Spleen (tissue), 7 donors: ENCODE data around the gene PDE4D.

Source experiments
- POLR2A ChIP-seq, 3 donors: fragments of 450-650 bp; IDR thresholded peaks; one replicate each; pipeline ENCODE4 v1.5.1; 2017; ENCODE audit warnings: antibody characterized with exemption in 3 of 3, mild to moderate bottlenecking in 1 of 3
- TF ChIP-seq, protein P1 (sequence below), 11 experiments: fragments of 200-600 bp in 7 of 11; fragments of 450-650 bp in 4 of 11; sonication (generic) in 4 of 11; IDR thresholded peaks in 8 of 11; conservative IDR thresholded peaks in 3 of 11; 1 replicate in 7 of 11; 2 replicates in 4 of 11; pipeline versions ENCODE4 v1.4.0 to v1.8.0; 2016 to 2021; ENCODE audit warnings: antibody characterized with exemption in 11 of 11, inconsistent platforms in 4 of 11, mild to moderate bottlenecking in 1 of 11
- donor health status: DM: no; HTN: no; CAD: no; lungs with moderate emphysema.
- donor health status: DM: no; HTN: no; CAD: no.
- donor health status: DM: no; HTN: no; CAD: no.

DNA sequence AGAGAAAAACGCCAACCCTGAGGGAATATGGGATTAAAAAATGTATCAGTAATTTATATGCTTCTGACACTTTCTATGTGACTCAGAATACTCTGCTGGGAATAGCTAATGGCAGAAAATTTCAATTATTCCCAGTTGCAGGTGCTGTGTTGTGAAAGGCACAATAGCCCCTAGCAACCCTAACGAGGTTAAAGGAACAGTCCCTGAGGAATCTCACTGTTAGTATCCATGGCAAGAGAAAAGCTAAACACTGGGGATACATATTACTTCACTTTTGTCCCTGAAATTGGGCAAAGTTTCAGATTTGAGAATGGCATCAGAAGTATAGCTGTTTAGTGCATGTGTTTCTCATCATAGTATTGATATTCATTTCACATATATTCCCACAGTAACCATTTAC, 755.7 kb downstream of the PDE4D start:
- TF ChIP-seq, protein P1, sequence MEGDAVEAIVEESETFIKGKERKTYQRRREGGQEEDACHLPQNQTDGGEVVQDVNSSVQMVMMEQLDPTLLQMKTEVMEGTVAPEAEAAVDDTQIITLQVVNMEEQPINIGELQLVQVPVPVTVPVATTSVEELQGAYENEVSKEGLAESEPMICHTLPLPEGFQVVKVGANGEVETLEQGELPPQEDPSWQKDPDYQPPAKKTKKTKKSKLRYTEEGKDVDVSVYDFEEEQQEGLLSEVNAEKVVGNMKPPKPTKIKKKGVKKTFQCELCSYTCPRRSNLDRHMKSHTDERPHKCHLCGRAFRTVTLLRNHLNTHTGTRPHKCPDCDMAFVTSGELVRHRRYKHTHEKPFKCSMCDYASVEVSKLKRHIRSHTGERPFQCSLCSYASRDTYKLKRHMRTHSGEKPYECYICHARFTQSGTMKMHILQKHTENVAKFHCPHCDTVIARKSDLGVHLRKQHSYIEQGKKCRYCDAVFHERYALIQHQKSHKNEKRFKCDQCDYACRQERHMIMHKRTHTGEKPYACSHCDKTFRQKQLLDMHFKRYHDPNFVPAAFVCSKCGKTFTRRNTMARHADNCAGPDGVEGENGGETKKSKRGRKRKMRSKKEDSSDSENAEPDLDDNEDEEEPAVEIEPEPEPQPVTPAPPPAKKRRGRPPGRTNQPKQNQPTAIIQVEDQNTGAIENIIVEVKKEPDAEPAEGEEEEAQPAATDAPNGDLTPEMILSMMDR (IDR thresholded peaks at IDR 0.05 in 8 of 11, conservative IDR thresholded peaks at IDR 0.05 in 3 of 11), result no peak
- no peak for TF ChIP-seq POLR2A (IDR thresholded peaks at IDR 0.05)
